GM18870 (cell line): ENCODE data around the gene RTN4.
"Not testable (repeated sequence)": the region's sequence is repeated elsewhere in the genome, so short reads cannot be mapped to it uniquely, and the experiment has no call there.

Experiments used
- ATAC-seq: cut with Tn5 transposase; IDR thresholded peaks from one replicate; pipeline ENCODE4 v1.9.1; 2021; ENCODE audit warnings: moderate library complexity; ENCODE audit not compliant: unreplicated experiment

The RTN4 gene

GRCh38 chr2:55011831-55012671 is 38.2 kb downstream of the RTN4 start:
- ATAC-seq = no peak

DNA sequence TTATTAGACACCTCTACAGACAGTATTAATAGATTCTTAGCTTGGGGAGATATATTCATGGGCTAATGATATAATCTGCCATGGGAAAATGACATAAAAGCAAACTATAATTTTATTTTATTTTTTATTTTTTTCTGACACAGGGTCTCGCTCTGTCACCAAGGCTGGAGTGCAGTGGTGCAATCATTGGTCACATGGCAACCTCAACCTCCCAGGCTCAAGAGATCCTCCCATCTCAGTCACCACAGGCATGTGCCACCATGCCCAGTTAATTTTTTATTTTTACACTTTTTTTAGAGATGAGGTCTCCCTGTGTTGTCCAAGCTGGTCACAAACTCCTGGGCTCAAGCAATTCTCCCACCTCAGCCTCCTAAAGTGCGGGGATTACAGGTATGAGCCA is 39.3 kb downstream of the RTN4 start:
- no peak for ATAC-seq

DNA sequence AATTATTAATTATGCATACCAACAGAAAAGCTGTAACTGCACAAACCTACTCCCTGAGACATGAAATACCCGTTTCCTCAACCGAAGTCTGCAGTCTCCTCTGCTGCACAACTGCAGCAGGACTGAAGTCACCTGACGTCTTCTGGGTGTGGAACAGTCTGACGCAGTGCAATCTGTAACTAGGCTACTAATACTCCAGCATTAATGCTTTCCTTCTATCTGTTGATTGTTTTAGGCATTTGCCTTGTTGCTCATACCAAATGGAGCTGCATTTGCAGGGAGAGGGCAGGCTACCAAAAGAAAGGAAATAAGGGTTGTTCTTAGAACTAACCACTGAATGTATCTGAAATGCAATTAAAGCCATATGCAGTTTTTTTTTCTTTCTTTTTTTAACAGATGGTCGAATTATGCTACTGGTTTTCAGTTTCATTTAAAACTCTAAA is 40.1 kb downstream of the RTN4 start:
- peak; percentile 86 for ATAC-seq

GRCh38 chr2:55009277-55010060 is 40.8 kb downstream of the RTN4 start:
- peak; percentile 22 for ATAC-seq

GRCh38 chr2:55006306-55006705 is 43.9 kb downstream of the RTN4 start:
- ATAC-seq = no peak

DNA sequence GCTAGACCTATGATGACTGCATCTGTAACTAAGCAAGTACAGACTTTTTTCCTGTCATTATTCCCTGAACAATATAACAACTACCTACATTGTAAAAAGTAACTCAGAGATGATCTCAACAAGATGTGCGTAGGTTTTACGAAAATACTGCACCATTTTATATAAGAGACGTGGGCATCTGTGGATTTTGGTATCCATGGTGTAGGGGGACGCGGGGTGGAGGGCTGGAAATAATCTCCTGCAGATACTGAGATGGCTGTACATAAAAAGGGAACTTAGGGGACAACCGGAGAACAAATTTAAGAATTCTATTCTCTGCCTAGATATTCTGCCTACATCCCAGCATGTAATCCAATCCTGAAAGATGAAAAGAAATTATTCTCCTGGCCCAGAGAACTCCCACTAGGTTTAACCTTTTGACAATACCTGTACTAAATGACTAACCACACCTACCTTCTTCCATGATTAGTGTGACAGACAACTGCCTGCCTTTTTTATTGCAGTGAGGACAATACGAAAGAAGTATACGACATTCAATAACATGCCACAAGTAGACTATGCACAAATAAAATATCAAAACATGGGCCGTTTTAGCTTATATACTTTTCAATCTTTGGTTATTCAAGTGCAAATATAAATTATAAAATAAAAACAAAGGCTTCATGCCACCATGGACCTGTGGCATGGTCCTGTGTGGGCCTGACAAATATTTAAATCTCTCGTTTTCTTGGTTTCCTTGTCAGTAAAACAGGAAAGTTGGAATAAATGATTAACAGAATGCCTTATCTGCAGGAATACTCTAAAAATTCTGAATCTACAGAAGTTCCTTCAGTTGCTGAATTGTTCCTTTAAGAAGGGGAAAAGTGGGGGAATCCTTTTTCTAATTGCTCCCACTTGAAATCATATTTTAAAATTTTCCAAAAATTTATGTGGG is 46.3 kb downstream of the RTN4 start:
- no peak for ATAC-seq

GRCh38 chr2:55001716-55002115 is 48.5 kb downstream of the RTN4 start:
- no peak for ATAC-seq

GRCh38 chr2:55000341-55000740 is 49.9 kb downstream of the RTN4 start:
- ATAC-seq = no peak

DNA sequence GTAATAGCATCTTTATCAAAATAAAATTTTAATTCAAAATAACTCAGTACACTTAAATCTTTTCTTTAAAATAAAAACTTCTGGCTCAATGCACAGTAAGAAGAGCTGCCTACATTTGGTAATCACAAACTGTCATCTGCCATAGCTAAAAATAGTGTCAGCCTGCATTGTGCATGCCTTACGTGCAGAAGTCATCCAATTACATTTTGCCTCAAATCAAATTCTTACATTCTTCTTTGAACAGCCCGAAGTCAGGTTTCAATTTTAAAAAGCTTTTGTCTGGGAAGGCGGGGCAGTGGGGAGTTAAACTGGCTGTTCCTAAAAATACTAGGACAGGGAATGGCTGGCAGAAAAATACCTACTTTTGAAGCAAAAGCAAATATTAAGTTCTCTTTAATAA is 51.1 kb downstream of the RTN4 start:
- no peak for ATAC-seq

- ATAC-seq = no peak
Measured at GRCh38 chr2:54997826-54998225, 52.4 kb downstream of the RTN4 start.

- ATAC-seq = no peak
Measured at GRCh38 chr2:54995553-54995952, 54.7 kb downstream of the RTN4 start.

DNA sequence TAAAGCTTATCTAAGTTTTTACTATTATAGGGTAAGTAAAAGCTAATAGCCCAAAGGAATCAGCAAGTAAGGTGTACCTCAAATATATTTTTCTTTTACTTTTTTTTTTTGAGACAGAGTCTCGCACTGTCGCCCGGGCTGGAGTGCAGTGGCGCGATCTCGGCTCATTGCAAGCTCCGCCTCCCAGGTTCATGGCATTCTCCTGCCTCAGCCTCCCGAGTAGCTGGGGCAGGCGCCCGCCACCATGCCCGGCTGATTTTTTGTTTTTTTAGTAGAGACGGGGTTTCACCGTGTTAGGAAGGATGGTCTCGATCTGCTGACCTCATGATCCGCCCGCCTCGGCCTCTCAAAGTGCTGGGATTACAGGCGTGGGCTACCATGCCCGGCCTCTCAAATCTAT is 59.6 kb downstream of the RTN4 start:
- not testable (repeated sequence) for ATAC-seq

GRCh38 chr2:54988612-54989011 is 61.6 kb downstream of the RTN4 start:
- ATAC-seq = no peak

DNA sequence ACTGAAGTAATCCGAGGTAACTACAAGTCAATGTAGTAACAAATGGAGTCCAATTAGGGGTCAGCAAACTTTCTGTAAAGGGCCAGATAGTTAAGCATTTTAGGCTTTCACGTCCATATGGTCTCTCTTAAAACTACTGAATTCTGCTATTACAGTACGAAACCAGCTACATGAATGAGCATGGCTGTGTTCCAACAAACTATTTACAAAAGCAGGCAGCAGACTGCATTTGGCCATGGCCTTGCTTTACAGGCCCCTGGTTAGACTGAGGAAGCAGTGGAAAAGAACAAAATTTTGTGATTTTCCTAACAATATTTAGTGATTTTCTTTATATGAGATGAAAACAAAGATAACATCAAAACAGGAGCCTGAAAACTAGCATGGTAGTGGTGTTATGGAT is 64.0 kb downstream of the RTN4 start:
- ATAC-seq = no peak

- ATAC-seq = no peak
Measured at GRCh38 chr2:54984476-54984875, 65.8 kb downstream of the RTN4 start.

- no peak for ATAC-seq
Measured at GRCh38 chr2:54983345-54984220, 66.7 kb downstream of the RTN4 start.

DNA sequence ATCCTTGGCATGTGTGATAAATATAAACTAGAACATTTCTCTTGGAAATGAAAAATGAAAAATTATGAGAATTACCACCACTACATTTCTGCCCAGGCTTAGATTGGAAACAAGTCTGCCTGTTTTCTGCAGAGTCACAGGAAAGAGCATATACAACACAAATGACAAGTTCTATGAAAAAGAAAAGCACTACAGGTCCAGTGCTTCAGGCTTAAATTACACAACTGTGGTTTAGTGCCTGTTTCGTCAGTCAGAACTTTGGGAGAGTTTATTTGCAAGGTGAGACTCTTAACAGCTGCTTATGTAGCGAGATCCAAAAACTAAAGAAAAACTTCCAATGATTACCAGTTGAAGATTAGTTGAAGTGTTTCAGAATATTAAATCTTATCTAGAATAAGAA is 68.9 kb downstream of the RTN4 start:
- no peak for ATAC-seq

GRCh38 chr2:54979321-54980044 is 70.8 kb downstream of the RTN4 start:
- ATAC-seq = no peak

DNA sequence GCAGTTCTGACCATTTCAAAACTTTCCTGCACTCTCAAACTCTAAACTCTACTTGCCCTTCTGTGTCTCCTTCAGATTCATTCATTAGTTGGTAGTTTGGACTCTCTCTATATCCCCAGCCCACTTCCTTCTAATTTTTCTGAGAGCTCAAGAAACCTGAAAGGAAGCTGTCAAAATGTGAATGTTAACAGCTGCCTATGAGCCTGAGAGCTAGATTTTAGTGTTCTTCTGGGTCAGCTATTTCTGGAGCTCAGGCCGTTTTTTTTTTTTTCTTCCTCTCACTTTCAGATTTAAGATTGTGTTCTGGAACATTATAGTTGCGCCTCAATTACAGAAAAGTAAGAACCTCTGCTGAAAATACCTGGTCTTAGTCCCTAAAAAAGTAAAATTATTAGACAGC is 73.1 kb downstream of the RTN4 start:
- peak; percentile 89 for ATAC-seq
